ENCODE data around the gene CYP1A1. TPM values are rescaled to one million over a fixed set of nuclear protein-coding genes. Genes with fewer than 3 reads are reported as not detected.

The CYP1A1 gene
- total RNA-seq, 4 donors from 2014 or later, result 0.18 to 1.1 TPM; not detected in 2

DNA sequence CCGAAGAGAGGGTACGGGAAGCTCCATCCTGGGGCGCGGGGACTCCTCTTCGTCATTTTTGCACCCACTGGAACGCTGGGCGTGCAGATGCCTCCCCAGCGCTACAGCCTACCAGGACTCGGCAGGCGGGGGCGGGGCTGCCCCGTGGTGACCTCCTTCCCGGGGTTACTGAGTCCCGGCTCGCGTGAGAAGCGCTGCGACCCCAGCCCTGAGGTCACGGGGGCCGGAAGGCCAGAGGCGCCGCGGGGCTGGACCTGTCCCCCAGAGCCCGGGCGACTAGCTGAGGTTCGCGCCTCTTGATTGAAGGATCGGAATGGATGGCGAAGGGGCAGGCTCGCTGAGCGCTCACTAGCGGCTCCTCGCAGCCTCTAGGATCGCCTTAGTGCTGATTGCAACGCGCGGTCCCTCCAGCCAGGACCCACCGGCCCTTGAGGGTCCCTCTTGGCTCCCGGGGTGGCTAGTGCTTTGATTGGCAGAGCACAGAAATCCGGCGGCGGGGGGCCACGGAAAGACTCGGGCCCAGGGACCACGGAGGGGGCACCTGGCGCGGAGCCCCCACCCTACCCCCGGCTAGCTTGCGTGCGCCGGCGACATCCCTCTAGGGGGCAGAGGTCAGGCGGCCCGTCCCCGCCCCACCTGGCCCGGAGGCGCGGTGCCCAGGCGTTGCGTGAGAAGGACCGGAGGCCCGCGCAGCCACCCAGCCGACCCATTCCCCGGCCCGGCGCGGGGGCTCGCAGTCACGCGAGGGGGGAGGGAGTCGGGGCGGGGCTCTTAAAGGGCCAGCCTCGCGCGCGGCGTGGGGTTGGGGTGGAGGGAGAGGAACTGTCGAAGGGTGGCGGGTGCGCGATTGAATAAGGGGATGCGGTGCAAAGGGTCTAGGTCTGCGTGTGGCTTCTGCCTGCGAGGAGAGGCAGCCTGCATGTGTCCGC, 781 bp upstream of the CYP1A1 start:
- WGBS, 2 donors, result 1% methylated on average over 17 of the region's 86 CpGs; no CpG with 5 or more reads in 1 of the 2 donors
- H3K27ac ChIP-seq, result peak overlapping the region in 2 of 4 donors; percentile 50 to 62

GRCh38 chr15:74724570-74725224, 631 bp downstream of the CYP1A1 start:
- DNase-seq, result no peak
- TF ChIP-seq POLR2A (IDR thresholded peaks at IDR 0.05) (no peak), CTCF (IDR thresholded peaks at IDR 0.05) (no peak)
- Histone ChIP-seq H3K4me1 (peaks cover 8 to 26% (median 9%) of the 10 kb centered on the region in 3 donors), H3K27ac (no peak overlapping the region), H3K9me3 (no peaks in the 10 kb centered on the region), H3K27me3 (peaks cover 0 to 43% (median 0%) of the 10 kb centered on the region in 4 donors), H3K36me3 (no peaks in the 10 kb centered on the region), H3K4me3 (no peak overlapping the region)
- intact Hi-C loops (cut with DNase I), result no loop called here

More for the DNA sequence above, 781 bp upstream of the CYP1A1 start:
- H3K4me3 ChIP-seq, result peak overlapping the region; percentile 38 to 65 (median 56)
- DNase-seq, result no peak
- H3K4me1 ChIP-seq, result peaks cover 8 to 26% (median 9%) of the 10 kb centered on the region in 3 donors
- TF ChIP-seq CTCF (IDR thresholded peaks at IDR 0.05) (no peak), POLR2A (IDR thresholded peaks at IDR 0.05) (no peak)
- intact Hi-C loops (cut with DNase I), result no loop called here
- no peaks in the 10 kb centered on the region for H3K9me3 ChIP-seq
- no peaks in the 10 kb centered on the region for H3K36me3 ChIP-seq
- H3K27me3 ChIP-seq, result peaks cover 0 to 58% (median 0%) of the 10 kb centered on the region in 4 donors

DNA sequence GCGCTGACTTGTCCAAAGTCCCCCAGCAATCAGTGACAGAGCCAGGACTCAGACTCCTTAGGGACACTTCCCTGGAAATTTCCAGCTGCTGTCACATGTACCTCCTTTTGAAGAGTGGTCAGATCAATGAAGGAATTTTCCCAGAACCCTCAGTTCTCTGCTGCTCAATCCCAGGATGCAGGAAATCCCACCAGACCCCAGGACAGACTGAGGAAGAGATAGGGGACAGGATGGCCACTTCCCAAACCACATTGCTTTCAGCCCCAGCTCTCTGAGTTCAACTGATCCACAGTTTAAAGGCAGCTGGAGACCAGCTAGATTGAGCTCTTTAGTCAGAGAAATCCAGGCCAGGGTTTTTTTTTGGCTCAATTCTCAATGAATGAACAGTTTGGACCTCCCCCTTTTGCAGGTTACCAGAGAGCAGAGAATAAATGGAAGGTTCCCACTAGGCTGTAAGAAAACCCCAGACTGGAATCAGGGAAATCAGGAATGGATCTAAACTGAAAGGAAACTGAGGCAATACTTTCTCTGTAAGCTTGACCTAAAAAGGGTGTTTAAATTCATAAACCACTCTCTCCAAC, 1.5 kb downstream of the CYP1A1 start:
- TF ChIP-seq POLR2A (IDR thresholded peaks at IDR 0.05) (no peak), CTCF (IDR thresholded peaks at IDR 0.05) (no peak)
- WGBS, 2 donors, result 63% methylated on average over 1 of the region's 1 CpG; no CpG with 5 or more reads in 1 of the 2 donors

DNA sequence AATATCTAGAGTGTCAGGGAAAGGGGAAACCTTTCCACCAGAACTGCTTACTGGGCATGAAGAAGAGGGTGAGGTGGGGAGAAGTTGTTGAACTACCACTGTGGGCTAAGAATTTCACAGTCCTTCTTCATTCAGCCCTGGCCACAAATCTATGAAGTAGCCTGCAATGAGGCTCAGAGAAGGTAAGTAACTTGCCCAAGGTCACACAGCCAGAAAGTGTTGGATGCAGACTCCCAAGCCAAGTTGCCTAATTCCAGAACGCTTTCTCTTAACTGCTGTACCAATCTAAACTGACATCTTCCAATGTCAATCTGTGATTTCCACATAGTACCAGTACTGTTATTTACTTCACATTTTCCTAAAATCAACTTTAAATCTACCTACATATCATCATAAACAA, 2.1 kb downstream of the CYP1A1 start:
- H3K9me3 ChIP-seq, result no peaks in the 10 kb centered on the region
- WGBS, 2 donors, result 60 to 78% methylated on average over 1 of the region's 1 CpG

More for the DNA sequence above, 1.5 kb downstream of the CYP1A1 start:
- peaks cover 8 to 26% (median 9%) of the 10 kb centered on the region in 3 donors for H3K4me1 ChIP-seq
- H3K36me3 ChIP-seq, result no peaks in the 10 kb centered on the region
- no peak overlapping the region for H3K4me3 ChIP-seq
- H3K9me3 ChIP-seq, result no peaks in the 10 kb centered on the region
- H3K27me3 ChIP-seq, result peaks cover 0 to 42% (median 0%) of the 10 kb centered on the region in 4 donors
- DNase-seq, result no peak
- intact Hi-C loops (cut with DNase I), result no loop called here
- no peak overlapping the region for H3K27ac ChIP-seq

More for the DNA sequence above, 2.1 kb downstream of the CYP1A1 start:
- DNase-seq, result no peak
- intact Hi-C loops (cut with DNase I), result no loop called here
- Histone ChIP-seq H3K4me3 (no peak overlapping the region), H3K36me3 (no peaks in the 10 kb centered on the region), H3K4me1 (peaks cover 8 to 26% (median 9%) of the 10 kb centered on the region in 3 donors), H3K27me3 (peaks cover 0 to 35% (median 0%) of the 10 kb centered on the region in 4 donors), H3K27ac (no peak overlapping the region)
- TF ChIP-seq POLR2A (IDR thresholded peaks at IDR 0.05) (no peak), CTCF (IDR thresholded peaks at IDR 0.05) (no peak)

Measured in esophagus squamous epithelium (tissue), 5 donors.